HG03108 (cell line): ENCODE measurements around the gene PLEKHG5.
"Not testable (repeated sequence)": the region's sequence is repeated elsewhere in the genome, so short reads cannot be mapped to it uniquely, and the experiment has no call there.

Experiments used
- ATAC-seq: cut with Tn5 transposase; IDR thresholded peaks from one replicate; pipeline ENCODE4 v1.9.1; 2021; ENCODE audit warnings: moderate library complexity; ENCODE audit not compliant: unreplicated experiment

The PLEKHG5 gene

GRCh38 chr1:6465461-6466005 lies 25.9 kb downstream of the PLEKHG5 start:
- no peak for ATAC-seq

- ATAC-seq = no peak
Measured at GRCh38 chr1:6464915-6465314, 26.6 kb downstream of the PLEKHG5 start.

- ATAC-seq = no peak
Measured at GRCh38 chr1:6464514-6464836, 27.0 kb downstream of the PLEKHG5 start.

GRCh38 chr1:6463120-6463412 lies 28.4 kb downstream of the PLEKHG5 start:
- ATAC-seq = no peak

- ATAC-seq = no peak
Measured at GRCh38 chr1:6462412-6463119, 28.9 kb downstream of the PLEKHG5 start.

- ATAC-seq = no peak
Measured at GRCh38 chr1:6461538-6462411, 29.7 kb downstream of the PLEKHG5 start.

GRCh38 chr1:6461051-6461530 lies 30.4 kb downstream of the PLEKHG5 start:
- no peak for ATAC-seq

- no peak for ATAC-seq
Measured at GRCh38 chr1:6460301-6461050, 31.0 kb downstream of the PLEKHG5 start.

GRCh38 chr1:6459850-6460265 lies 31.6 kb downstream of the PLEKHG5 start:
- ATAC-seq = no peak

- ATAC-seq = no peak
Measured at GRCh38 chr1:6456800-6457466, 34.5 kb downstream of the PLEKHG5 start.

- not testable (repeated sequence) for ATAC-seq
Measured at GRCh38 chr1:6455752-6456520, 35.5 kb downstream of the PLEKHG5 start.

GRCh38 chr1:6454856-6455751 lies 36.4 kb downstream of the PLEKHG5 start:
- no peak for ATAC-seq

GRCh38 chr1:6453895-6454855 lies 37.3 kb downstream of the PLEKHG5 start:
- not testable (repeated sequence) for ATAC-seq

- ATAC-seq = no peak
Measured at GRCh38 chr1:6450943-6451373, 40.5 kb downstream of the PLEKHG5 start.

GRCh38 chr1:6450486-6450885 lies 41.0 kb downstream of the PLEKHG5 start:
- ATAC-seq = not testable (repeated sequence)

- ATAC-seq = no peak
Measured at GRCh38 chr1:6450005-6450450, 41.4 kb downstream of the PLEKHG5 start.

GRCh38 chr1:6448749-6449631 lies 42.5 kb downstream of the PLEKHG5 start:
- no peak for ATAC-seq
